Fibroblast of mammary gland (primary cell): ENCODE measurements around the gene KIAA0319L.
A peak's percentile ranks its signal among the peaks of the same experiment; 100 is the strongest.

Experiments used
- DNase-seq: peaks from one replicate; pipeline ENCODE4 v3.0.0-alpha.2; 2010; ENCODE audit warnings: low read depth
- H3K4me3 ChIP-seq: 2 replicates; pipeline ENCODE4 v1.5.1; 2011; ENCODE audit warnings: low read depth, mild to moderate bottlenecking, low read length, moderate library complexity; ENCODE audit not compliant: control insufficient read depth
- TF ChIP-seq, protein P1 (sequence below): conservative IDR thresholded peaks from 2 replicates; pipeline ENCODE4 v1.5.1; 2011; ENCODE audit warnings: low read depth, low read length, inconsistent platforms; ENCODE audit not compliant: control insufficient read depth, insufficient read depth

The KIAA0319L gene

DNA sequence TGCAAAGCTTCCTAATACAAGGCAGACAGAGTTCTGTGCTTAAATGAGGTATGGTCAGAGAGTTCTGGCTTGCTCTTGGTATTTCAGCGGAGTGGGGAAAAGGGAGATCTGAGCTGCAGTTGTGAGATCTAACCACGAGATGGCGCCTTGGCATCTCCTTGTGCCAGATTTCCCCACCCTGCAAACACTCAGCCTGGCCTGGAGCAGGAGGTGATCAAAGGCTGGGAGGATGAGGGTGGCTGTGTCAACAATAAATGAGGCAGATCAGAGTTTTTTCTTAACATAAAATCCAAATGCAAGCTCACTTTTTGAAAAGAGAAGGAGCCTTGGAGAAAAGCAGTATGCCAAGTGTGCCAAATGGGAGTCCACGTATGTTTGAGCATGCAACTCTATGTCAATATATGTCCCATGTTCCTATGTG is 11.8 kb upstream of the KIAA0319L start:
- peak; percentile 71 for DNase-seq
- TF ChIP-seq, protein P1, sequence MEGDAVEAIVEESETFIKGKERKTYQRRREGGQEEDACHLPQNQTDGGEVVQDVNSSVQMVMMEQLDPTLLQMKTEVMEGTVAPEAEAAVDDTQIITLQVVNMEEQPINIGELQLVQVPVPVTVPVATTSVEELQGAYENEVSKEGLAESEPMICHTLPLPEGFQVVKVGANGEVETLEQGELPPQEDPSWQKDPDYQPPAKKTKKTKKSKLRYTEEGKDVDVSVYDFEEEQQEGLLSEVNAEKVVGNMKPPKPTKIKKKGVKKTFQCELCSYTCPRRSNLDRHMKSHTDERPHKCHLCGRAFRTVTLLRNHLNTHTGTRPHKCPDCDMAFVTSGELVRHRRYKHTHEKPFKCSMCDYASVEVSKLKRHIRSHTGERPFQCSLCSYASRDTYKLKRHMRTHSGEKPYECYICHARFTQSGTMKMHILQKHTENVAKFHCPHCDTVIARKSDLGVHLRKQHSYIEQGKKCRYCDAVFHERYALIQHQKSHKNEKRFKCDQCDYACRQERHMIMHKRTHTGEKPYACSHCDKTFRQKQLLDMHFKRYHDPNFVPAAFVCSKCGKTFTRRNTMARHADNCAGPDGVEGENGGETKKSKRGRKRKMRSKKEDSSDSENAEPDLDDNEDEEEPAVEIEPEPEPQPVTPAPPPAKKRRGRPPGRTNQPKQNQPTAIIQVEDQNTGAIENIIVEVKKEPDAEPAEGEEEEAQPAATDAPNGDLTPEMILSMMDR: peak; percentile 94

DNA sequence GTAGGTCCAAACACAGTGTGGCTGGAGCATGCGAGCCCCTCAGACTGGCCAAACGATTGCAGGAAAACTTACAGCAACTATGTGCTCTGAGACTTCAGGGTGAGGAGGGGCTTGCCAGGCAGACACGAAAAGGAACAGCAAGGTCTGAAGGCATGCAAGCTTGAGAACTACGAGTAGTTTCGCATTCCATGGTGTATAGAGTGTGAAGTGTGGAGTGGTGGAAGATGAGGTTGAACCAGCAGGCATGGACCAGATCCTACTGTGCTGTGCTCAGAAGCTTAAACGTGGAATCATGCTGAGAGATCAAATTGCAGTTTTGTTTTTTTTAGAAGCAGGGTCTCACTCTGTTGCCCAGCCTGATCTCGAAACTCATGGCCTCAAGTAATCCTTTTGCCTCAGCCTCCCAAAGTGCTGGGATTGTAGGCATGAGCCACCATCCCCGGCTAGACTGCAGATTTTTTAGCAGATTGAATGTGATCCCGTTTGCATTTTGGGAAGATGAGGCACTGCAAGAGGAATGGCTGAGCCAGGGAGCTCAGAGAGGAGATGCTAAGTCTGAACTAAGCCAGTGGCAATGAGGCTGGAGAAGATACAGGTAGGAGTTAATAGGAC is 10.8 kb upstream of the KIAA0319L start:
- TF ChIP-seq, protein P1: no peak
- no peak for DNase-seq
- no peak overlapping the region for H3K4me3 ChIP-seq

More for the DNA sequence above, 11.8 kb upstream of the KIAA0319L start:
- H3K4me3 ChIP-seq: no peak overlapping the region

DNA sequence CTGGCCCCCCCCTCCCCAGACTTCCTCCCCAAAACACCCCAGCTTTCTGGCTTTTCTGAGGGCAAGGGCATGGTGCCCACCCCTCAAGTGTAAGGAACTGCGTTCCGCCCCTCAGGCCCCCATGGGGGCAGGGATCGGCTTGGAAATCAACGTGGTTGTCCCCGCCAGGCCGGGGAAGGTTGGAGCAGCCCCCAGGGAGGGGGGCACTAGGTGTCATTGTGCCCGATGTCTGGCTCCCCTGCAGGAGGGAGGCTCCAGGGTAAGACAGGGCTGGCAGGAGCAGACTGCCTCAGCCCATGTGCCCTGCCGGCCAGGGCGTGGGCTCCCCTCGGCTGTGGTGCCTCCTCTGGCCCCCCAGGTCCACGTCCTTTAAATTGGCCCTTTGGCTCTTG is 8.5 kb upstream of the KIAA0319L start:
- TF ChIP-seq, protein P1: no peak
- no peak for DNase-seq

DNA sequence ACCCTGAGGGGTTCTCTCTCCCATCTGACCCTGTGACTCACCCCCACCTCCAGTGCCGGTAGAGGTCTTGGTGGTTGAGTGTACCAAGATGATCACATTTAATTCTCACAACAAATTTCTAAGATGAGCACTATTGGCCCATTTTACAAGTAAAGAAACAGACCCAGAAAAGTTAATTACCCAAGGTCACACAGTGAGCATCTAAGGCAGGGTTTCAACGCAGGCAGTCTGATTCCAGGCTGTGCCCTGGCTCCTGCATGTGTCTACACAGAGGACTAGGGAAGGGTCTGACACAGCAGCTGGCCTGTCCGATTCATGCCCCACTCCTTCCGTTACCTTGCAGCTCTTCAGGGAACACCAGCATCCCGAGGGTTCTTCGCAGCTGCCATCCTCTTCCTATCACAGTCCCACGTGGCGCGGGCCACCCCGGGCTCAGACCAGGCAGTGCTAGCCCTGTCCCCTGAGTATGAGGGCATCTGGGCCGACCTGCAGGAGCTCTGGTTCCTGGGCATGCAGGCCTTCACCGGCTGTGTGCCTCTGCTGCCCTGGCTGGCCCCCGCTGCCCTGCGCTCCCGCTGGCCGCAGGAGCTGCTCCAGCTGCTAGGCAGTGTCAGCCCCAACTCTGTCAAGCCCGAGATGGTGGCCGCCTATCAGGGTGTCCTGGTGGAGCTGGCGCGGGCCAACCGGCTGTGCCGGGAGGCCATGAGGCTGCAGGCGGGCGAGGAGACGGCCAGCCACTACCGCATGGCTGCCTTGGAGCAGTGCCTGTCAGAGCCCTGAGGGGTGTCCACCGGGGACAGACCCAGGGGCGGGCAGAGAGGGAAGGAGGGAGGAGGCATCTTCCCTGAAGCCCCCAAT is 7.9 kb upstream of the KIAA0319L start:
- DNase-seq: no peak
- H3K4me3 ChIP-seq: no peak overlapping the region
- TF ChIP-seq, protein P1: no peak

More for the DNA sequence above, 8.5 kb upstream of the KIAA0319L start:
- no peak overlapping the region for H3K4me3 ChIP-seq

DNA sequence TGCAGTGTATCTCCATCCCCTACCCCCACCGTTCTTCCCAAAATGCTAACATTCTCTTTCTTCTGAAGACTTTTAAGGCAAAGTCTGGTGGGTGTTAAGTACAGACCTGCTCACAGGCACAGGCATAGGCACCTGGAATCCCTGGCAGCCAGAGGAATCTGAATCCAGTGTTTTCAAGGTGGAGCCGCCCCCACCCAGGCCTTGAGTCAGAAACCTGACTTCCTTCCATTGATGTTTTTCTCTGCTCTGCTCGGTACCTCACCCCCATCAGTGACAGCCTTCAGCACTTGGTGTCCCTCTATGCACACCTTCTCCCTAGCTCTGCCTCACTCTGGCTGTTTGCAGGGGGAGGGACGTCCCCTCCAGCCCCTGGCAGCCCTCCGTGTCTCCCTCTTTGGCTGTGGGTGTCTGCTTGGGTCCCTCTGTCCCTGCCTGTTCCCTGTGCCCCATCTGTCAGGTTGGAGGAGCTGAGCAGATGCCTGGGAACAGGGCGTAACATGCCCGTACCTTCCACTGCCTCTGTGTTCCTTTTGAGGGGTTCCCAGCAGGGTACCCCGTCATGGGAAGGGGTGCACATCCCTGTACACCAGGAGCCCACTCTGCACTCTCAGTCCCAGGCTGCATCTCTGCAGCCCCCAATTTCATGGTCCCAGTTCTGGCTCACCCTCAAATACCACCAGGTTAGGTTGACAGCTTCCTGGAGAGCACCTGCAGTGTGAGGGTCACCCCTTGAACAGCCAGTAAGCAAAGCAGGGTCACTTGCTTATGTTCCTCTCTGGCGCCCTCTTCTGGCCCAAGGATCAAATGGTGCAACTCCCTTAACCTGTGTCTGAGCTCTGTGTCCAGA is 7.1 kb upstream of the KIAA0319L start:
- no peak overlapping the region for H3K4me3 ChIP-seq
- TF ChIP-seq, protein P1: peak; percentile 92
- DNase-seq: peak; percentile 84

DNA sequence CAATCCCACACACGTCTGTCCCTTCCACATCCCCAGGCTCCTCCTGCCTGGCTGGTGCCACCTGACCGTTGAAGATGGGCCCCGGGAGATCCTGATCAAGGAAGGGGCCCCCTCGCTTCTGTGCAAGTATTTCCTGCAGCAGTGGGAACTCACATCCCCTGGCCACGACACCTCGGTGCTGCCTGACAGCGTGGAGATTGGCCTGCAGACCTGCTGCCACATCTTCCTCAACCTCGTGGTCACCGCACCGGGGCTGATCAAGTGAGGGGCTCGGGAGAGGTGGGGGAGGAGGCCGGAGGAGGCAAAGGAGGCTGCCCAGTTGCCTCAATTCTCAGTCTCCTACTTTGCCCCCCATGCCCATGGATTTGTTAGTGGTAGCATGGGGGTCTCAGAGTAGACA is 6.0 kb upstream of the KIAA0319L start:
- no peak for DNase-seq
- TF ChIP-seq, protein P1: no peak
- no peak overlapping the region for H3K4me3 ChIP-seq
